GM21529 (cell line): Measurements from ENCODE around the gene CNGA3.

Experiments used
- ATAC-seq: cut with Tn5 transposase; IDR thresholded peaks from one replicate; pipeline ENCODE4 v1.9.1; 2021; ENCODE audit not compliant: unreplicated experiment

CNGA3 gene

GRCh38 chr2:98324181-98324580 lies 22.1 kb upstream of the CNGA3 start:
- ATAC-seq, result no peak

GRCh38 chr2:98327776-98328175 lies 18.5 kb upstream of the CNGA3 start:
- no peak for ATAC-seq

GRCh38 chr2:98329549-98329948 lies 16.7 kb upstream of the CNGA3 start:
- no peak for ATAC-seq

DNA sequence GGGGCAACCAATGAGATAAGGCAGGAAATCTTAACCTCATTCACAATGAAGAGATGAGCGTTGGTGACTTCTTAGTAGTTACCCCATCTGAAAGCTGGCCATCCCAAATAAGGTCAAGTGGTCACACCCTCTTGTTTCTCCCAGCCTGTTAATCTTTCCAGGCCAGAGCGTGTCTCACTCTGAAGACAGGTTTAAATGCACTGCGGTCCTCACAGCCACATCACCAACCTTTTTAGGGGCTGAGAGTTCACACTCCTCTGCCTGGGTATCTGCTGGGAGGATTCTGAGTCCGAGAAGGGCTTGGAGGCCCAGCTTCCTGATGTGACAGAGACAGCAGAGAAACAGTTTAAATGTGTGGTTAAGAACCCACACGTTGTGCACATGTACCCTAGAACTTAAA lies 13.3 kb upstream of the CNGA3 start:
- ATAC-seq, result no peak

- ATAC-seq, result no peak
Measured at GRCh38 chr2:98333922-98334321, 12.3 kb upstream of the CNGA3 start.

- ATAC-seq, result no peak
Measured at GRCh38 chr2:98334439-98335078, 11.7 kb upstream of the CNGA3 start.

DNA sequence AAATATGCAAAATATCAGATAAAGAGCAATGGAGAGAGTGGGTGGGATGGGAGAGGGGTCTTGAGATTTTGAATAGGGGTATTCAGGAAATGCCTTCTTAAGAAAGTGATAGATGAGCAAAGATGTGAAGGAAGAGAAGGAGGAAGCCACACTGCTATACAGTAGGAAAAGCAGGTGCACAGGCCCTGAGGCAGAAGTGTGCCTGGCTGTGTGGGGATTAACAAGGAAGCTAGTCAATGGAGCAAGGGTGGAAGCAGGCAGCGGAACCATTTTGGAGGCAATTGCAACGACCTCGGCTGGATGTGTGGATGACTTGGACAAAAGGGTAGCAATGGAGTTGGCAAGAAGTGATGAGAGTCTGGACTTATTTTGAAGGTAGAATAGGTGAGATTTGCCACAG lies 11.0 kb upstream of the CNGA3 start:
- ATAC-seq, result no peak

GRCh38 chr2:98341241-98341640 lies 5.0 kb upstream of the CNGA3 start:
- ATAC-seq, result no peak

DNA sequence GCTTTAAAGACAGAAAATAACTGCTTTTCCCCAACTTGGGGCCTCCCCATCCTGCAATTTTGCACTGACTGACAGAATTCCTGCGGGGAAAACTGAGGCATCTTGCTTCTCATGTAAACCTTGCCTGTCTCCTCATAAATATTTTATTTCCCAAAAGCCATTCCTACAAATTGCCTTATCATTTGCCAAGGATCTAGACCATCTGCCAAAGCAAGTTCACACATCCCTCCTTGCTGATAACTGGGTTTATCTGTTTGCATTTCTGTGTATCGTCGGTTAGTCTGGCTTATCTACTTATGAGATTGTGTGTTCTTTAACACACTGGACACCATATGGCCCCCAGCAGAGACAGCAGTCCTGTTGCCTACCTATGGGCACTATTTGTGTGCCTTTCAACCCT lies 3.0 kb upstream of the CNGA3 start:
- ATAC-seq, result no peak

DNA sequence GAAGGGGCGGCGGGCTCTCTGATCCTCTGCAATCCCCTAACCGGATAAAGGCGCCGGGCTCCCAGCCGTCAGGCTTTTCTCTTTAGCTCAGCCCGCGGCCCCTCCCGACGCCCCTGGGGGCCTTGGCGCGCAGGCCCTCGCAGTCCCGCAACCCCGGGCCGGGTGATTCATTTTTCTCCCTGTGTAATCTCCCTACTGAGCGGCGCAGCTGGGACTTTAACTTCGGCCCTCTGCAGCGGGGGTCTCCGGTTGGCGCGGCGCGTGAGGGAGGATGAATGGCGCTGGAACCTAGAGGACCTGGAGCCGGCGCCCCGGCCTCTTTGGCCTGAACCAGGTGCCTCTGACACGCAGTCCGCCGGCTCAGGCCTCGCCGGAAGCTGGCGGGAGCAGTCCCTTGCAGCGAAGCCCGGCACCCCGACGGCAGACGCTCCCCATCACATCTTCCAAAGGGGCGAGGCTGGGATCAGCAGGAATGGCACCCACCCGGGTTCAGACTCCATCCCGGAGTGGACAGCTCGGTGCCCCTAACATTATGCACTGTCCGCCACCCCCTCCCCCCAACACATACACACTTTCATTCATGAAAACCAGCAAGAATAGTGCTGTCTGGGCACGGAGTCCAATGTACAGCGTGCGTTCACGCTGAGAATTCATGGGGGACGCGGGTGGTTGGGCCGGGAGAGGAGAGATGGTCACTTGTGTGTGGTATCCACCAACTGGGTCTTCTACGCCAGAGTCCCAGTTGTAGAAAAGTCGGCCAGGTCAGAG lies 1.2 kb downstream of the CNGA3 start:
- no peak for ATAC-seq

GRCh38 chr2:98348066-98348561 lies 1.9 kb downstream of the CNGA3 start:
- no peak for ATAC-seq

DNA sequence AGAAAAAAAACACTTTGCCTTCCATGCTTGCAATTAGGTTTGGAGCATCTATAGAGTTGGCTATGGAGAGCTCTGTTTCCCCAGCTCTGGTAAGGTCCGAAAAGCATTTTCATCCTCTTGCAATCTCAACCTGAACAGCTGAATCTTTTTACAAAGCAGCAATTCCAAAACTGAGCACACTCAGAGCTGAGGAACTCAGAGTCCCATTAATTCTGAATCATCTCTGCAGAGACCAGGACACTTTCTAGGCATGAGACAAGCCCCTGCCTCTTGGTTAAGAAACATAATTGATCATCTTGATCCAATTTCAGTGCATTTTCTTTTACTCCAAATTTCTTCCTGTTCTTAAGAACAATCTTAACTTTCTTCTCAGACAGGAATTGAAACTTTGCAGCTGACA lies 4.2 kb downstream of the CNGA3 start:
- ATAC-seq, result no peak

GRCh38 chr2:98355881-98356280 lies 9.6 kb downstream of the CNGA3 start:
- no peak for ATAC-seq

DNA sequence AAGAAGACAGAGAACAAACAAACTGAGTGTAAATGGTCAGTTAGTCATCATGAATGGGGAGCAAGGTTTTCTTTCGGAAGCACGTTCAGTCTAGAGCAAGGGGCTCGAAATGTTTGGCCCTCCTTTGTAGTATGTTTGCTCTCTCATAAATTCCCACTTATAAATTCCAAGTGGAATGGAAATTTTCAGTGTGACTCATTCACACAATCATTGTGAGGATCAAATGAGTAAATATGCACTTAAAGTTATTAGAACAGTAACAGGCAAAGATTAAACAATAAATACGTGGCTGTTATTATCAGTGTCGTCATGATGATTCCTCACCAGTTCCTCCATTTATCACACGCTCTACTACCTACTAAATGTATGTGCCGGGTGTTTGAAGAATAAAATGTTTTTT lies 10.5 kb downstream of the CNGA3 start:
- no peak for ATAC-seq

DNA sequence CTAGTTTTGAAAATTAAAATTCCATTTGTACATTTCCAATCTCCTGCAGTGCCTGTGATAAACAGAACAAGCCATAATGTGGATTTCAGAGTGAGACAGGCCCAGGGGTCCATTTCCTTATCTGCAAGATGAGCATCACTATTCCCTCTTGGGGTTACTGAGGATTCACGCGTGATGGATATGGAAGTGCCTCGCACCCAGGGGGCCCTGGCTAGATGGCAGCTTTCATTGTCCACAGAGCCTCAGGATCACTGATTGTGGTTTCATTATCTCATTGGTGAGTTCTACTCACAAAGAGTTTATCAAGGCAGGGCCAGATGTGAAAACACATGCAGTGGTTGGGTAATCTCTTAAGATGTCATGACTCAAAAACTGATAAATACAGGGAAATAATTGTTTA lies 11.6 kb downstream of the CNGA3 start:
- no peak for ATAC-seq

DNA sequence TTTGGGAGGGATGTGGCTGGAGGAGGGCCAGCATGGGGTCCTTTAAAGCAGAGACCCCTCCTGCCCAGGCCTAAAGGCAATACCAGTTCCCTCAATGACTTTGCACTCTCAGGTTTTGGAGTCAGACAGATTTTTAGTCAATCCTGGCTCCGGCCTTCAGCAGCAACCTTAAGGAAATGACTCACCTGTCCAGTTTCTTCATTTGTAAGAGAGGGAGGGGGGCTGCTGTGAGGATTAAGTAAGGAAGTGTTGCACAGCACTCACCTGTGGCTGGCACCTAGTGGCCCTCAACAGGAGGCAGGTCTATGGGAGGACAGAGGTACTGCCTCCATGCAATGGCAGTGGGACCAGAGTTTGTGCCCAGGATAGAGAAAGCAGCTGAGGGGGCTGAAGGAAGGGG lies 13.7 kb downstream of the CNGA3 start:
- ATAC-seq, result no peak

DNA sequence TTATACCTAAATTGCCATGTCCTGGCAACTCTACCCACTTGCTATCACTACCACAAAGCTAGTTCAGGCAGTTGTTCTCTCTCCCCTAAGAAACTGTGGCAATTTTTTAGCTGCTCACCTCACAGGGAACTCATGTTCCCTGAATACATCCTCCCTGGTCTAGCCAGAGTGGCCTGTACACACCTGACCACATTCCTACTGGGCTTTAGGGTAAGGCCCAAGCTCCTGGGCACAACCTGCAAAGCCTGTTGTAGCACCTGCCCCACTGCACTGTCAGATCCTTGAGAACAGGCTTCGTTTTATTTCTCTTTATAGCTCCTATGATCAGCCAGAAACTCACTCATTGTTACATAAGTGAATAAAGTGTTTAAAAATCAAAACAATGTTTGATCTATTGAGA lies 21.5 kb downstream of the CNGA3 start:
- ATAC-seq, result no peak

DNA sequence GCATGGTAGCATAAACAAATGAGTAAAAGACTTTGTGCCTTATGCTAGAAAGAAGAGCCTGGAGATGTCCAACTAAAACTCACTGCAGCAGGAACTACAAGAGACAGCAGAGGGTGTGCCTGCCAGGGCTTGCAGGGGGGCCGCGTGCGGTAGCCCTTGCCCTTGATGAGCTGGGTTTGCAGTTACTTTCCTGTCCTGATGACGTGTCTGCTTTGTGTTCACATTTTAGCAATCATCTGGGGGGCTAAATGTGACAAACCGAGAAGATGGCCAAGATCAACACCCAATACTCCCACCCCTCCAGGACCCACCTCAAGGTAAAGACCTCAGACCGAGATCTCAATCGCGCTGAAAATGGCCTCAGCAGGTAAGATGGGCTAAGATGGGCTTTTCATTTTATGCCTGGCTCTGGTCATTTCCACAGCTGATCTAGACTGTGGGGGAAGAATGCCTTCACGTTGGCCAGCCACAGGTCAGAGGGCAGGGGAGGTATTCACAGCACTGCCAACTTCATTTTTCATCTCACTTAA lies 23.5 kb downstream of the CNGA3 start:
- ATAC-seq, result no peak

GRCh38 chr2:98372121-98372520 lies 25.9 kb downstream of the CNGA3 start:
- ATAC-seq, result no peak

DNA sequence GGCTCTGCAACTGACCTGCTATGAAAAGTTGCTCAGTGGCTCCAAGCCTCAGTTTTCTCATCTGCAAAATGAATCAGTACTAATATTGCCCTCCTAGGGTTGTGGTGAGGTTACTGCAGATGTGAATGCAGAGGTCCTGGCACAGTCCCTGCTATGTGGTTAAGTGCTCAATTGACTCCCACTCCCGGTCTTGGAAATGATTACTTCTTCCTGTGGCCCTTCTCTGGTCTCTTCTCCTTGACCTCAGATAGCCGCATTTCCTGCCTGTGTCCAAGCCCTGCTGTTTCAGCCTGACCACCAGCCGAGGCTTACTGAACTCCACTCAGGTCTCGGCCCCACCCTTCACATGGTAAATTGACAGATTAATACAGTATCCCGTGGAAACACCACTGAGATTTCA lies 26.3 kb downstream of the CNGA3 start:
- ATAC-seq, result no peak

DNA sequence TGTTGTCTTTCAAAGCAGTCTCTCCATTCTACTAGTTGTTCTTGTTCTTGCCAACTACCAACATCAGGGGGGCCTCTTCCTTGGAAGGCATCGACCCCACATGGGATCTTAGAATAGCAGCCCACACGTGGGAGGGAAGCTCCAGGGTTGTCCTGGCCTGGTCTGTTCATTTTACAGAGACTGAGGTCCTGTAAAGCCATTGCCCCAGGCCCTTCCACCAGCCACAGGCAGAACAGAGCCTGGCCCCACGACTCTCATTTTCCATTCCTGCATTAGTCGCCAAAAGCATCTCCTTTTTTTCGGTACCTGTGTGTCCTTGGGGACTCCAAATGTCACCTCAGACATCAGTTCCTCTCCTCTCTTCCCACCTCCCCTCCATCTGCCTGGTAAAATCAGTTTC lies 28.0 kb downstream of the CNGA3 start:
- no peak for ATAC-seq

DNA sequence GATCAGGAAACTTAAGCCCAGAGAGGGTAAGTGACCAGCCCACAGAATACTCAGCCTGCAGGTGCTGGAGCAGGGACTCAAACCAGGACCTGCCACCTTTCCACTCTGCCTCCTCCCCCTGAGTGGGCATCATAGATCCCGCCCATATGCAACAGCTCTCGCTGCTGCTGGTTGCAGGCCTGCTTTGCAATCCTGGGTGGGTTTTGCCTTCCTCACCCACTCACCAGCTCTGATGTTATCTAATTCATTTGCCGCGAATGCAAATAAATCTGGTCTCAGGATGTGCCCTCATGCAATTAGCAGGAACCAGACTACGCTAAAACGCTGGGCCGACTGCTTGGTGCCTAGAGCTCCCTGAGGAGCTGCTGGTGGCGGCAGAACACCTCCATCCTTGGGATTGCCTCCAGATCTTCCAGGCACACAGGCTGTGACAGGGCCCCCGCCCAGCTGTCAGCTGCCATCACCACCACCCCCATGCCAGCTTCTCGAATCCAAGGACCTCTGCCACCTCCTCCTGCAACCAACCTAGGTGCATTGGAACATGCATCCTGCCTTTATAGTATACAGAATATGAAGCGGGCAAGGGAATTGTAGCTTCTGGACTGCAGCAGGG lies 28.8 kb downstream of the CNGA3 start:
- ATAC-seq, result no peak
